GM11168 (cell line): ENCODE measurements around the gene LRRC23.

Experiments
- in situ Hi-C: fragments of 300-500 bp; cut with MboI; formaldehyde crosslinking; loops from one replicate; pipeline ENCODE4 v1.12.0; 2022; ENCODE audit warnings: low sequenced_read_pairs; ENCODE audit not compliant: unreplicated experiment

LRRC23 gene

GRCh38 chr12:6954316-6955107, 49.9 kb downstream of the LRRC23 start:
- in situ Hi-C loops: no loop called here

- in situ Hi-C loops: no loop called here
These were observed 50.7 kb downstream of the LRRC23 start for GRCh38 chr12:6955108-6956020.

DNA sequence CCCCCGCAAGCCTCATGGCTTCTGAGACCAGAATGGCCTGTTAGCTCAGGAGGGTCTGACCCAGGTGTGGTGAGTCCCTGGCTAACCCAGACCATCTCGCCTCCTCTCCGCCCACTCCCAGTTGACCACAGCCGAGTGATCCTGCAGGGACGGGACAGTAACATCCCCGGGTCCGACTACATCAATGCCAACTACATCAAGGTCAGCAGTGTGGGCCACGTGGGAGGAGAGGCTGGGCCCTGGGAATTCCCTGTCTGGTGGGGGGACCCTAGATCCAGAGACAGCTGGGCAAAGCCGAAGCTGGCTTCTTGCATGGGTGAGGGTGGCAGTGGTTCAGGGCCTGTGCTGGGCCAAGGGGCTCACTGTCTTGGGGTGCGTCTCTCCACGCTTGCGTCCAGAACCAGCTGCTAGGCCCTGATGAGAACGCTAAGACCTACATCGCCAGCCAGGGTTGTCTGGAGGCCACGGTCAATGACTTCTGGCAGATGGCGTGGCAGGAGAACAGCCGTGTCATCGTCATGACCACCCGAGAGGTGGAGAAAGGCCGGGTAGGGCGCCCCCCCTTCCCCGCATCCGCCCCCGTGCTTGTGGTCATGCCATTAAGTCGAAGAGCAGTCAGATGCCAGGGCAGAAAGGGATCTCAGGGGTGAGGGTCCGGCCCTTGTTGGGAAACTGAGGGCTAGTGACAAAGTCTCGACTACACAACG, 51.6 kb downstream of the LRRC23 start:
- in situ Hi-C loops: no loop called here

DNA sequence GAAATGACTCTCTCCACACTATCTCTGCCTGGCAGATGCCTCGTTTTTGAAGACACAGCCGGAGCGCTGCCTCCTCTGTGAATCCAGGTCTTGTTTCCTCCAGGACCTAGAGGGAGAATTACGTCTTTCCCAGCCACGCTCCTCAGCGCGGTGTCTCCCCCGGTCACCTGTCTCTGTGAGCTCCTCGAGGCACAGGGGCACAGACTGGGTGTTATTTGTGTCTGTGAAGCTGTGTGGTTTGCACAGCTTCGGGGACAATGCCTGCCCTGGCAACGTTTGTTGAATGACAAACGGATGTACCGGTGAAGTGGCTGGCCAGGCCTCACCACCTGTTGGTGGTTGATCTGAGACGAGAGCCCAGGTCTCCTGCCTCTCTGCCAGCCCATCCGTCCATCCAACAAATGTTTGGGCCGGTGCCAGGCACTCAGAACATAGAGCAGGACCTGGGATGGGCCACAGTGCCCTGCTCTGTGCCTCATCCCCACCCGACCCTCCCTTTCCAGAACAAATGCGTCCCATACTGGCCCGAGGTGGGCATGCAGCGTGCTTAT, 52.6 kb downstream of the LRRC23 start:
- in situ Hi-C loops: no loop called here

DNA sequence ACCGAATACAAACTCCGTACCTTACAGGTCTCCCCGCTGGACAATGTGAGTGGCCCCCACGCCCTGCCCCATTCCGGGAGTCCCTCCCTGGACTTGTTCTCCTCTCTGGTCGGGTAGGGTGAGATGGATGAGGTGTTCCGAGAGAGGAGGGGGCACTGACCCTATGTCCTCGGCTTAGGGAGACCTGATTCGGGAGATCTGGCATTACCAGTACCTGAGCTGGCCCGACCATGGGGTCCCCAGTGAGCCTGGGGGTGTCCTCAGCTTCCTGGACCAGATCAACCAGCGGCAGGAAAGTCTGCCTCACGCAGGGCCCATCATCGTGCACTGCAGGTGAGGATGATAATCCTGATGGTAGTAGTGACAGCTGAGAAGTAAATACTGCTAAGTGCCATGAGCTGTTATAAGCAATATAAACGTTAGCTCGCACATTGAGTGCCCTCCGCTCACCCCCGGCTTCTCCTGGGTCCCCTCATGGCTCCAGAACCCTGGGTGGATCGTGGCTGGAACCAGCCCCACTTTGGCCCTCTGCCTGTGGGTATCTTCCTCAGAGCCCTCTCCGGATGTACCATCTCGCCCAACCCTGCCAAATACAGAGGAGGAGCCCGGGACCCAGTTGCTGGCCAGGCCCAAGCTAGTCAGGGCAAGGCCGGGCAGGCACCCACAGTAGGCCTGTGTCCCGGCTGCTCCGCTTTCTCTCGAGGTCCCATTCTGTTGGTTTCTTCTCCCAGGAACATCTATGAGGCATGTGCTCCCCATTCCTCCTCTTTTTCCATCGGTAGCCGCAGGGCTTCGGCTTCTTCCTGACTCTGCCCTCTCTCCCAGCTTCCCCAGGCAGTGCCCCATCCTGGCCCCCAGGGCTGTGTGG, 53.4 kb downstream of the LRRC23 start:
- in situ Hi-C loops: no loop called here

GRCh38 chr12:6958609-6959057, 54.0 kb downstream of the LRRC23 start:
- in situ Hi-C loops: no loop called here

DNA sequence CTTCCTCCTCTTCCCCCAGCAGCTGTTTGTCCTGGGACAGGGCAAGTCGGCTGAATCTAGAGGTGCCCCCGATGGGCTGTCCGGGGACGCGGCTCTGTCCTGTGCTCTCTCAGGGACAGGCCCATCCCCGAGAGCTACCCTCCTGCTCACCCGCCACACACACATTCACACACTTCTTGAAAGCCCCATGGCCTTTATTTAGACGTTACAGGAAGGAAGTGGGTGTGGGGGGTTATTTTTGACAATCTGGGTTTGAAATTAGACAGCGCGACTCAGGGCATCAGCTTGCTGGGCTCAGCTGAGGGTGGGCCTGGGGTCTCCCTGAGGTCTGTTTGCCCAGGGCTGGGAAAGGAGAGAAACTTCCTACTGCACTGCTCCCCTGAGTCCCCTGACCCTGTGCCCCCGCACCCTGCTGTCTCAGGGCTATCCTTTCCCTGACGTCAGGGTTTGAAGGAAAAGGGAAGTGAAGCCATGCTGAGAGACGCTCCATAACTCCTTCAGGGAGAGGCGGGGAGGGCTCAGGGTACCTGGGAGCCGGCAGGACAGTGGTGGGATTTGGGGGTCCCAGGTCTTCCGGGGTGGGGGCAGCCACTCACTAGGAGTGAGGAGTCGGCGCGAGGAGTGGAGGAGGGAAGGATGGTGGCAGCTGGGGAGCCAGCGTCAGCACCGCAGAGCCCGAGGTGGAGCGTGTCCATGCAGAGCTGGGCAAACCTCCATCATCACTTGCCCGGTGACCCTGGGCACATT, 54.6 kb downstream of the LRRC23 start:
- in situ Hi-C loops: no loop called here

- in situ Hi-C loops: no loop called here
These were observed 55.4 kb downstream of the LRRC23 start for GRCh38 chr12:6959805-6960592.

- in situ Hi-C loops: no loop called here
These were observed 56.1 kb downstream of the LRRC23 start for GRCh38 chr12:6960593-6961277.

DNA sequence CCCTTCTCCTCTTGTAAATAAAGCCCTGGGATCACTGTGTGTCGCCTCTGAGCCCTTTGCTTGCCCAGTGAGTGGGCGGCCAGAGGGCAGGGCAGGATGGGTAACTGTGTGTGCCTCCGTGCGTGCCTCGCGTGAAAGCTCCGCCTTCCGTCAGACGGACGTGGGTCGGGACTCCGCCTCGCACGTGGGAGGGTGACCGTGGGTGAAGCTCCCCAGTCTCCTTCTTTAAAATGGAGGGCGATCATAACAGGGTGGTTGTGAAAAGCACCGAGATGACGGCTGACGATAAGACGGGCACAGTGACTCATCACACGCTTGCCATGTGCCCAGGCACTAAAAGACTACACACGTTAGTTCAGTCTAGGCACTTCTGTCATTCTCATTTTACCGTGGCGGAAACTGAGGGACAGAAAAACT, 56.7 kb downstream of the LRRC23 start:
- in situ Hi-C loops: no loop called here

- in situ Hi-C loops: no loop called here
These were observed 57.2 kb downstream of the LRRC23 start for GRCh38 chr12:6961695-6962284.

DNA sequence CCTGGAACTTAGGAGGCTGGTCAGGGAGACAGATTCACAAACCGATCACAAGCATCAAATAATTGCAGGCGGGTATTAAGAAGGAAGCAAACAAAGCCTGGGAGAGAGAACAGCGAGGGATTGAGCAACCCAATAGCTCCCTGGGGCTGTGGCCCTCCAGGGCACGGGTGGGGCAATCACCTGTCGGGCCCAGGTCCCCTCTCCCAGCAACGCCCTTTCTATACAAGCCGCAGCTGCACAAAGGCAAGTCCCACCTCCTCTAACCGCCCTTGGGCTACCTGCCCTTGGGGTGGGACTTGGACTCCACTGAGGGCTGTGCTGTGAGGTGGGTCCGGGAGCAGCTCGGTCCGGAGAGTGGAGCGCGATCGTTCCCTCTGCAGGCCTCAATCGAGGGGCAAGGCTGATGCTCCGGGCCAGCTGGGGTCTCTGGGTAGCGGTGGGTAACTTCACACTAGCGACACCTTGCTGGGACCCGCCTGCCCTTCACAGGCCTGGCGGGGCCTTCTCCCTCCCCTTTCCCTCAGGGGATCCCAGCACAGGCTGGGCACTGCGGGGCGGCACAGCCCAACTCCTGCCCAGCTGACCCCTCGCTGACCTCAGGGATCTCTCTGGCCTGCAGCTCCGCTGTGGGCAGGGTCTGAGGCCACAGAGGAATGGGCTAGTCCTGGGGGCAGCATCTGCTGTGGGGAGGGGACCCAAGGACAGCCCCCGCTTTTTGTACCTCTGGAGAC, 57.8 kb downstream of the LRRC23 start:
- in situ Hi-C loops: no loop called here

DNA sequence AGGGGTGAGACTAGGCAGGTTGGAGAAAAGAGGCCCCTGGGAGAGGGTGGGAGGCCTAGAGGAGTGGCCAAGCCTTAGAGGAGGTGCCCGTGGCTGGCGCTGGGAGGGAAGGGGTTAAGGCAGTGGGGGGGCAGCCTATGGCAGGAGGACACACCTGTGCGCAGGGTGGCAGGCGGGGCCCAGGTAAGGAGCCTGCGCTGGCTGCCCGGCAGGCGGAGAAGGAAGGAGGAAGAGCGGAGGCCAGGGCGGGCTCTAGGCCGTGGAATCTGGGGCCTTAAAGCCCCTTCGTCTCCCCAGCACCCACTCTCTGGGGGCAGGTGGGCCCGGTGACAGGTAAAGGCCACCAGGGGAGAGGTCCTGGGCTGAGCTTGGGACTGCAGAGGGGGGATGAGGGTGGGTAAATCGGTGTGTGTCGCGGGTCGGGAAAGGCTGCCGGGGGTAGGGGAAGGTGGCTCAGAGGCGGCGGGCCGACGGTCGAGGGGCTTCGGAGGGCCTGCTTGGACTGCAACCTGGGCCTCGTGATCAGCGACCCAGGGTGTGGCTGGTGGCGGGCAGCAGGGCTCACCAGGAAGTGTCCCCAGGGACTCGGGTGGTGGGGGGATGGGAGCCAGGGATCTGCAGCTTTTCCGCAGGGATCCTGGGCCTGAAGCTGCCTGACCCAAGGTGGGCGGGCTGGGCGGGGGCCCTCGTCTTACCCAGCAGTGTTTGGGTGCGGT, 58.6 kb downstream of the LRRC23 start:
- in situ Hi-C loops: no loop called here
